H9 (cell line): ENCODE measurements around the gene RIPK4. TPM values are rescaled to one million over a fixed set of nuclear protein-coding genes. Genes with fewer than 3 reads are reported as not detected.

Experiments used
- DNase-seq: peaks from one replicate; pipeline ENCODE4 v3.0.0-alpha.2; 2017
- H2AFZ ChIP-seq: one replicate; pipeline ENCODE4 v1.6.1; 2013; ENCODE audit warnings: mild to moderate bottlenecking, low read length, control low read depth, moderate library complexity
- H2AK5ac ChIP-seq: 2 replicates; pipeline ENCODE4 v1.6.1; 2013; ENCODE audit warnings: low read length, control low read depth, mixed read lengths; ENCODE audit not compliant: insufficient read length
- H2BK120ac ChIP-seq: one replicate; pipeline ENCODE4 v1.6.1; 2013; ENCODE audit warnings: low read depth, mild to moderate bottlenecking, low read length, control low read depth, inconsistent platforms; ENCODE audit not compliant: poor library complexity, severe bottlenecking
- H2BK12ac ChIP-seq: 2 replicates; pipeline ENCODE4 v1.6.1; 2013; ENCODE audit warnings: low read length, control low read depth, mixed read lengths, low read depth; ENCODE audit not compliant: insufficient read length
- H2BK15ac ChIP-seq: 2 replicates; pipeline ENCODE4 v1.6.1; 2013; ENCODE audit warnings: low read depth, low read length, control low read depth
- H2BK20ac ChIP-seq: one replicate; pipeline ENCODE4 v1.6.1; 2013; ENCODE audit warnings: low read depth, mild to moderate bottlenecking, low read length, control low read depth, inconsistent platforms; ENCODE audit not compliant: poor library complexity, severe bottlenecking
- H2BK5ac ChIP-seq: 2 replicates; pipeline ENCODE4 v1.6.1; 2013; ENCODE audit warnings: low read length, control low read depth, mixed read lengths; ENCODE audit not compliant: insufficient read length
- H3K14ac ChIP-seq: 2 replicates; pipeline ENCODE4 v1.6.1; 2013; ENCODE audit warnings: low read length, control low read depth; ENCODE audit not compliant: insufficient read depth
- H3K18ac ChIP-seq: 2 replicates; pipeline ENCODE4 v1.6.1; 2013; ENCODE audit warnings: low read depth, mild to moderate bottlenecking, mixed read lengths, low read length, control low read depth; ENCODE audit not compliant: insufficient read length
- H3K23ac ChIP-seq: 2 replicates; pipeline ENCODE4 v1.6.1; 2013; ENCODE audit warnings: low read length, control low read depth, mixed read lengths, low read depth; ENCODE audit not compliant: insufficient read length
- H3K23me2 ChIP-seq: 2 replicates; pipeline ENCODE4 v1.6.1; 2013; ENCODE audit warnings: low read depth, mild to moderate bottlenecking, mixed read lengths, low read length, control low read depth; ENCODE audit not compliant: insufficient read length, poor library complexity, severe bottlenecking
- H3K27ac ChIP-seq: 2 replicates; pipeline ENCODE4 v1.5.1; 2013; ENCODE audit warnings: low read length, control low read depth, mixed read lengths, low read depth; ENCODE audit not compliant: insufficient read length
- H3K27me3 ChIP-seq: 2 replicates; pipeline ENCODE4 v1.6.1; 2013; ENCODE audit warnings: low read length, control low read depth, inconsistent platforms; ENCODE audit not compliant: insufficient read depth
- H3K4ac ChIP-seq: 2 replicates; pipeline ENCODE4 v1.6.1; 2013; ENCODE audit warnings: low read depth, mild to moderate bottlenecking, control low read depth, inconsistent platforms, low read length, moderate library complexity
- H3K4me1 ChIP-seq: 2 replicates; pipeline ENCODE4 v1.6.1; 2013; ENCODE audit warnings: low read length, control low read depth, inconsistent platforms; ENCODE audit not compliant: insufficient read depth
- H3K4me2 ChIP-seq: 2 replicates; pipeline ENCODE4 v1.6.1; 2013; ENCODE audit warnings: low read length, control low read depth, mixed read lengths; ENCODE audit not compliant: insufficient read length, insufficient read depth
- H3K56ac ChIP-seq: 2 replicates; pipeline ENCODE4 v1.6.1; 2013; ENCODE audit warnings: low read depth, mild to moderate bottlenecking, mixed read lengths, low read length, control low read depth; ENCODE audit not compliant: insufficient read length
- H3K79me1 ChIP-seq: 2 replicates; pipeline ENCODE4 v1.6.1; 2013; ENCODE audit warnings: low read depth, mild to moderate bottlenecking, moderate library complexity, low read length, control low read depth, inconsistent platforms; ENCODE audit not compliant: insufficient read depth, poor library complexity, severe bottlenecking
- H3K79me2 ChIP-seq: 2 replicates; pipeline ENCODE4 v1.6.1; 2013; ENCODE audit warnings: low read length, control low read depth, inconsistent platforms; ENCODE audit not compliant: insufficient read depth
- H3K9ac ChIP-seq: 2 replicates; pipeline ENCODE4 v1.6.1; 2013; ENCODE audit warnings: low read length, control low read depth, mixed read lengths; ENCODE audit not compliant: insufficient read length; ENCODE audit errors: extremely low read depth
- H3K9me3 ChIP-seq: one replicate; pipeline ENCODE4 v1.6.1; 2013; ENCODE audit warnings: low read depth, low read length, inconsistent platforms; ENCODE audit not compliant: control insufficient read depth
- H3T11ph ChIP-seq: one replicate; pipeline ENCODE4 v1.6.1; 2013; ENCODE audit warnings: mild to moderate bottlenecking, low read length, control low read depth, inconsistent platforms
- H4K20me1 ChIP-seq: one replicate; pipeline ENCODE4 v1.6.1; 2013; ENCODE audit not compliant: control insufficient read depth, insufficient read length, insufficient read depth
- H4K5ac ChIP-seq: 2 replicates; pipeline ENCODE4 v1.6.1; 2013; ENCODE audit warnings: low read depth, mild to moderate bottlenecking, mixed read lengths, low read length, control low read depth; ENCODE audit not compliant: insufficient read length
- H4K8ac ChIP-seq: replicated peaks from 2 replicates; pipeline ENCODE4 v1.6.1; 2013; ENCODE audit warnings: low read length, control low read depth, mixed read lengths, low read depth; ENCODE audit not compliant: insufficient read length
- H4K91ac ChIP-seq: 2 replicates; pipeline ENCODE4 v1.6.1; 2013; ENCODE audit warnings: low read depth, mild to moderate bottlenecking, moderate library complexity, mixed read lengths, low read length, control low read depth; ENCODE audit not compliant: insufficient read length
- H3K27ac Mint-ChIP-seq, 3 experiments: 2 replicates in 2 of 3; 3 replicates in 1 of 3; pipeline ENCODE4 v1.8.0; 2020 to 2021; ENCODE audit warnings: mixed read lengths in 3 of 3, mild to moderate bottlenecking in 1 of 3, moderate library complexity in 1 of 3
- H3K27me3 Mint-ChIP-seq: 2 replicates; pipeline ENCODE4 v1.8.0; 2021; ENCODE audit warnings: low read depth, mild to moderate bottlenecking, moderate library complexity, mixed read lengths
- H3K36me3 Mint-ChIP-seq, 3 experiments: 2 replicates in 2 of 3; 3 replicates in 1 of 3; pipeline ENCODE4 v1.8.0; 2020 to 2021; ENCODE audit warnings: low read depth in 3 of 3, mixed read lengths in 3 of 3; ENCODE audit not compliant: insufficient read depth in 1 of 3
- H3K4me1 Mint-ChIP-seq, 2 experiments: 2 replicates each; pipeline ENCODE4 v1.8.0; 2020; ENCODE audit warnings: mixed read lengths in 2 of 2
- H3K4me3 Mint-ChIP-seq, 2 experiments: 2 replicates in 1 of 2; 3 replicates in 1 of 2; pipeline ENCODE4 v1.8.0; 2020 to 2021; ENCODE audit warnings: mild to moderate bottlenecking in 2 of 2, mixed read lengths in 2 of 2, moderate library complexity in 1 of 2
- H3K9me3 Mint-ChIP-seq, 2 experiments: 2 replicates in 1 of 2; 3 replicates in 1 of 2; pipeline ENCODE4 v1.8.0; 2020; ENCODE audit warnings: mild to moderate bottlenecking in 2 of 2, mixed read lengths in 2 of 2, moderate library complexity in 1 of 2
- WGBS: extraction: QIAGEN DNeasy Blood & Tissue Kit; methylation state at CpG from one replicate; pipeline ENCODE4 v1.1.7; 2013; ENCODE audit warnings: missing lambda C conversion rate, low lambda C conversion rate, mixed read lengths; ENCODE audit not compliant: insufficient read length; ENCODE audit errors: extremely low coverage; 5-methylcytosine and 5-hydroxymethylcytosine counted together
- total RNA-seq: library from RNA; stranded (reverse); gene quantifications from 2 replicates; pipeline ENCODE4 v1.2.1, GENCODE V29; 2021
- TF ChIP-seq, protein P1 (sequence below): fragments of 200-600 bp; sonication (generic); conservative IDR thresholded peaks from 3 replicates; pipeline ENCODE4 v1.8.0; 2021; ENCODE audit warnings: antibody characterized with exemption, mild to moderate bottlenecking

The RIPK4 gene
- total RNA-seq, 1 experiment from 2014 or later, result 2.9 TPM

DNA sequence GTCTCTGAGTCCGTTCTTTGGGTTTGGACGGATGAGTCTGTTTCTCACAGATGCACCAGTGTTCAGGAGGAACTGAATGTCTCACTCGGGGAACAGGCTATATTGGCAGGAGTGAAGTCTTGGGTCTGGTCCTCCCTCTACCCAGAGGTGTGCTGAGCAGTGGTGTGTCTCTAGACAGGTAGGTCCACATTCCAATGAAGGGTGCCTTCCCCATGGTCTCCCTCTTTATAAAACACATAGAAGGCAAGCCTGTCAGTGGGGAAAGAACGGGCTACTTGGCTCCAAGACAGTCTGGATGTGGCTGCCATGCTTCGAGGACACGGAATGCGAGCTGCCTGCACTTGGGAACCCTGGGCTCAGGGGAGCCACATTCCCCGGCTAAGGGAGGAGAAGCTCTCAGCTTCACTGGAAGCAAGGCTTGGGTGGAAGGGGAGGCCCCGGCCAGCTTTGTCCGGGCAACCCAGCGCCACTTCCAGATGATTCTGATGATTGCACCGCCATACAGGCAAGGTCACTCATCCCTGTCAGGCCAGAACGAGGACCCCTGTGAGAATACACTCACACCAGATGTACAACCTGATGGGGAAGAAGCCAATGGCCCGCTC lies 29.7 kb upstream of the RIPK4 start:
- Mint-ChIP-seq H3K4me3 (no peak overlapping the region), H3K36me3 (peaks cover 18 to 49% (median 36%) of the 10 kb centered on the region in 3 experiments), H3K27ac (no peak overlapping the region; a peak in 1 of 7 replicates), H3K27me3 (peaks cover 10% of the 10 kb centered on the region), H3K9me3 (peaks cover 19 to 25% of the 10 kb centered on the region in 2 experiments), H3K4me1 (peaks cover 14 to 15% of the 10 kb centered on the region in 2 experiments)
- Histone ChIP-seq H3K23ac (no peak overlapping the region), H3K23me2 (no peaks in the 10 kb centered on the region), H3K9ac (no peak overlapping the region), H2BK20ac (no peak overlapping the region), H4K20me1 (no peaks in the 10 kb centered on the region), H3K27me3 (no peaks in the 10 kb centered on the region), H3K9me3 (peaks cover 11% of the 10 kb centered on the region), H3K79me1 (no peaks in the 10 kb centered on the region), H3K27ac (no peak overlapping the region), H2BK120ac (no peak overlapping the region), H3K18ac (no peak overlapping the region), H4K5ac (no peak overlapping the region), H3K4me1 (no peaks in the 10 kb centered on the region), H2BK15ac (no peak overlapping the region), H3K14ac (peak overlapping the region; percentile 43; the same call in 1 of the 2 replicates), H3K4ac (no peak overlapping the region), H3T11ph (no peak overlapping the region), H2BK5ac (no peak overlapping the region), H4K8ac (no peak overlapping the region), H4K91ac (no peak overlapping the region), H2AFZ (no peak overlapping the region), H3K56ac (no peak overlapping the region), H3K4me2 (no peak overlapping the region), H2AK5ac (no peak overlapping the region), H3K79me2 (0 out of 2 replicates have a peak, but pooled peaks cover 2% of the 10 kb centered on the region), H2BK12ac (no peak overlapping the region)
- TF ChIP-seq, protein P1, sequence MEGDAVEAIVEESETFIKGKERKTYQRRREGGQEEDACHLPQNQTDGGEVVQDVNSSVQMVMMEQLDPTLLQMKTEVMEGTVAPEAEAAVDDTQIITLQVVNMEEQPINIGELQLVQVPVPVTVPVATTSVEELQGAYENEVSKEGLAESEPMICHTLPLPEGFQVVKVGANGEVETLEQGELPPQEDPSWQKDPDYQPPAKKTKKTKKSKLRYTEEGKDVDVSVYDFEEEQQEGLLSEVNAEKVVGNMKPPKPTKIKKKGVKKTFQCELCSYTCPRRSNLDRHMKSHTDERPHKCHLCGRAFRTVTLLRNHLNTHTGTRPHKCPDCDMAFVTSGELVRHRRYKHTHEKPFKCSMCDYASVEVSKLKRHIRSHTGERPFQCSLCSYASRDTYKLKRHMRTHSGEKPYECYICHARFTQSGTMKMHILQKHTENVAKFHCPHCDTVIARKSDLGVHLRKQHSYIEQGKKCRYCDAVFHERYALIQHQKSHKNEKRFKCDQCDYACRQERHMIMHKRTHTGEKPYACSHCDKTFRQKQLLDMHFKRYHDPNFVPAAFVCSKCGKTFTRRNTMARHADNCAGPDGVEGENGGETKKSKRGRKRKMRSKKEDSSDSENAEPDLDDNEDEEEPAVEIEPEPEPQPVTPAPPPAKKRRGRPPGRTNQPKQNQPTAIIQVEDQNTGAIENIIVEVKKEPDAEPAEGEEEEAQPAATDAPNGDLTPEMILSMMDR, result no peak
- DNase-seq, result no peak
- WGBS, result no CpG with 5 or more reads among the region's 14 CpGs
